Measurements from ENCODE around the gene ARHGEF40. TPM values are rescaled to one million over a fixed set of nuclear protein-coding genes. Genes with fewer than 3 reads are reported as not detected.

ARHGEF40 gene
- total and polyA plus RNA-seq, 12 donors, result 14.2 to 25.2 (median 17.8) TPM

GRCh38 chr14:21095430-21096205 lies 25.5 kb downstream of the ARHGEF40 start:
- ATAC-seq (no peak), DNase-seq (peak in 1 of 2 donors; percentile 23)
- TF ChIP-seq, protein P1, sequence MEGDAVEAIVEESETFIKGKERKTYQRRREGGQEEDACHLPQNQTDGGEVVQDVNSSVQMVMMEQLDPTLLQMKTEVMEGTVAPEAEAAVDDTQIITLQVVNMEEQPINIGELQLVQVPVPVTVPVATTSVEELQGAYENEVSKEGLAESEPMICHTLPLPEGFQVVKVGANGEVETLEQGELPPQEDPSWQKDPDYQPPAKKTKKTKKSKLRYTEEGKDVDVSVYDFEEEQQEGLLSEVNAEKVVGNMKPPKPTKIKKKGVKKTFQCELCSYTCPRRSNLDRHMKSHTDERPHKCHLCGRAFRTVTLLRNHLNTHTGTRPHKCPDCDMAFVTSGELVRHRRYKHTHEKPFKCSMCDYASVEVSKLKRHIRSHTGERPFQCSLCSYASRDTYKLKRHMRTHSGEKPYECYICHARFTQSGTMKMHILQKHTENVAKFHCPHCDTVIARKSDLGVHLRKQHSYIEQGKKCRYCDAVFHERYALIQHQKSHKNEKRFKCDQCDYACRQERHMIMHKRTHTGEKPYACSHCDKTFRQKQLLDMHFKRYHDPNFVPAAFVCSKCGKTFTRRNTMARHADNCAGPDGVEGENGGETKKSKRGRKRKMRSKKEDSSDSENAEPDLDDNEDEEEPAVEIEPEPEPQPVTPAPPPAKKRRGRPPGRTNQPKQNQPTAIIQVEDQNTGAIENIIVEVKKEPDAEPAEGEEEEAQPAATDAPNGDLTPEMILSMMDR (IDR thresholded peaks at IDR 0.05), result no peak
- Histone ChIP-seq H3K4me1 (peaks cover 2 to 57% (median 28%) of the 10 kb centered on the region in 9 donors), H3K27ac (peak overlapping the region in 4 of 10 donors; percentile 28 to 91 (median 71)), H3K4me3 (no peak overlapping the region), H3K27me3 (no peaks in the 10 kb centered on the region), H3K36me3 (peaks cover 0 to 26% (median 19%) of the 10 kb centered on the region in 9 donors), H3K9me3 (no peaks in the 10 kb centered on the region)
- intact Hi-C loops (cut with DNase I), result no loop called here
- 41 to 54% methylated on average over 6 of the region's 6 CpGs for WGBS, 2 donors

DNA sequence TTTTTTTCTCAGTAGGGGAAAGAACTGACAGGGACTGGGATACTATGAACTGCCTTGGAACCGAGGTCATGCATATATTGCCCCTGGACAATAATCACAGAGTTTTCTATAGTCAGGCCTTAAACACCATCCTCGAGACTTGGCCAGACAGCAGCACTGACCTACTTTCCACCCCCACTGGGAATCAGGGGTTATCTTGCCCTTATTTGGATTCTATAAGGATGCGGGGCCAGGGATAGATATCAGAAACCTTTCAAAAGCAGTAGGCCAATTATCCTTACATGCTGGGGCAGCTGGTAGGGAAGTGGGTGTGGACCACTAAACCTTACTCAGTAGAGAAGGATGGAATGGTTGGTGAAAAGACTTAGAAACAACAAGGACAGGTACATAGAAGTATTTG lies 26.3 kb downstream of the ARHGEF40 start:
- Histone ChIP-seq H3K36me3 (peaks cover 0 to 18% (median 11%) of the 10 kb centered on the region in 9 donors), H3K27ac (peak overlapping the region in 8 of 10 donors; percentile 5 to 93 (median 78)), H3K9me3 (no peaks in the 10 kb centered on the region), H3K4me3 (no peak overlapping the region), H3K4me1 (peaks cover 2 to 57% (median 28%) of the 10 kb centered on the region in 9 donors), H3K27me3 (no peaks in the 10 kb centered on the region)
- TF ChIP-seq, protein P1 (IDR thresholded peaks at IDR 0.05), result no peak
- intact Hi-C loops (cut with DNase I), result no loop called here
- 57 to 62% methylated on average over 3 of the region's 3 CpGs for WGBS, 2 donors
- ATAC-seq (no peak), DNase-seq (no peak)

GRCh38 chr14:21096978-21097635 lies 27.0 kb downstream of the ARHGEF40 start:
- 49 to 56% methylated on average over 10 of the region's 10 CpGs for WGBS, 2 donors
- Histone ChIP-seq H3K4me1 (peaks cover 2 to 57% (median 28%) of the 10 kb centered on the region in 9 donors), H3K9me3 (no peaks in the 10 kb centered on the region), H3K27me3 (no peaks in the 10 kb centered on the region), H3K4me3 (peak overlapping the region in 9 of 10 donors; percentile 29 to 71 (median 51)), H3K27ac (peak overlapping the region; percentile 13 to 93 (median 80)), H3K36me3 (peaks cover 0 to 11% (median 6%) of the 10 kb centered on the region in 9 donors)
- TF ChIP-seq, protein P1 (IDR thresholded peaks at IDR 0.05), result no peak
- intact Hi-C loops (cut with DNase I), result no loop called here
- DNase-seq, result no peak
- peak in 1 of 8 donors; percentile 1 for ATAC-seq

GRCh38 chr14:21097636-21098075 lies 27.6 kb downstream of the ARHGEF40 start:
- Histone ChIP-seq H3K27me3 (no peaks in the 10 kb centered on the region), H3K4me1 (peaks cover 2 to 53% (median 23%) of the 10 kb centered on the region in 9 donors), H3K4me3 (peak overlapping the region; percentile 18 to 71 (median 50)), H3K27ac (peak overlapping the region; percentile 13 to 93 (median 80)), H3K36me3 (peaks cover 0 to 7% (median 6%) of the 10 kb centered on the region in 9 donors), H3K9me3 (no peaks in the 10 kb centered on the region)
- intact Hi-C loops (cut with DNase I), result no loop called here
- DNase-seq (peak; percentile 21 to 39), ATAC-seq (peak in 7 of 8 donors; percentile 3 to 17 (median 14))
- 1 to 5% methylated on average over 11 to 19 of the region's 19 CpGs for WGBS, 2 donors
- TF ChIP-seq, protein P1 (IDR thresholded peaks at IDR 0.05), result no peak
